Mesenchymal stem cell (in vitro differentiated cells and primary cell): ENCODE results near the gene METTL15.

Source experiments
- DNase-seq: peaks from one replicate; pipeline ENCODE4 v3.0.0-alpha.2; 2013
- H2AFZ ChIP-seq: one replicate; pipeline ENCODE4 v1.6.1; 2013; ENCODE audit warnings: low read depth, mild to moderate bottlenecking, control low read depth, inconsistent platforms, low read length, moderate library complexity
- H2AK5ac ChIP-seq: 2 replicates; pipeline ENCODE4 v1.6.1; 2013; ENCODE audit warnings: low read length, moderate library complexity, mild to moderate bottlenecking, inconsistent platforms; ENCODE audit not compliant: severe bottlenecking
- H2BK120ac ChIP-seq: one replicate; pipeline ENCODE4 v1.6.1; 2013; ENCODE audit warnings: low read depth, mild to moderate bottlenecking, inconsistent platforms, low read length, moderate library complexity
- H2BK12ac ChIP-seq, 2 experiments: one replicate each; pipeline ENCODE4 v1.6.1; 2013; ENCODE audit warnings: inconsistent platforms in 2 of 2, low read length in 2 of 2, mild to moderate bottlenecking in 2 of 2, moderate library complexity in 2 of 2, control low read depth in 1 of 2
- H2BK15ac ChIP-seq: one replicate; pipeline ENCODE4 v1.6.1; 2013; ENCODE audit warnings: mild to moderate bottlenecking, low read depth, inconsistent platforms; ENCODE audit not compliant: poor library complexity, severe bottlenecking
- H2BK5ac ChIP-seq: 2 replicates; pipeline ENCODE4 v1.6.1; 2013; ENCODE audit warnings: low read depth, mild to moderate bottlenecking, low read length, control low read depth, inconsistent platforms; ENCODE audit not compliant: poor library complexity, severe bottlenecking
- H3K14ac ChIP-seq, 2 experiments: one replicate each; pipeline ENCODE4 v1.6.1; 2013; ENCODE audit warnings: inconsistent platforms in 2 of 2, low read length in 2 of 2, control low read depth in 1 of 2, mild to moderate bottlenecking in 1 of 2, moderate library complexity in 1 of 2
- H3K18ac ChIP-seq, 2 experiments: one replicate each; pipeline ENCODE4 v1.6.1; 2013; ENCODE audit warnings: inconsistent platforms in 2 of 2, low read length in 2 of 2, control low read depth in 1 of 2, low read depth in 1 of 2, mild to moderate bottlenecking in 1 of 2
- H3K23ac ChIP-seq, 2 experiments: one replicate each; pipeline ENCODE4 v1.6.1; 2013; ENCODE audit warnings: inconsistent platforms in 2 of 2, low read length in 2 of 2, mild to moderate bottlenecking in 2 of 2, moderate library complexity in 2 of 2, control low read depth in 1 of 2
- H3K27ac ChIP-seq: 2 replicates; pipeline ENCODE4 v1.5.1; 2013; ENCODE audit warnings: mild to moderate bottlenecking, moderate library complexity, low read length, control low read depth, inconsistent platforms; ENCODE audit not compliant: poor library complexity, severe bottlenecking
- H3K27me3 ChIP-seq, 2 experiments: 2 replicates each; pipeline versions ENCODE4 v1.6.1 to v1.7.0; 2013; ENCODE audit warnings: low read length in 2 of 2, mild to moderate bottlenecking in 2 of 2, moderate library complexity in 2 of 2, control low read depth in 1 of 2, inconsistent platforms in 1 of 2; ENCODE audit not compliant: control insufficient read depth in 1 of 2, insufficient read depth in 1 of 2
- H3K36me3 ChIP-seq, 2 experiments: 2 replicates each; pipeline versions ENCODE4 v1.6.1 to v1.7.0; 2013; ENCODE audit warnings: low read length in 2 of 2, control low read depth in 1 of 2, inconsistent platforms in 1 of 2, low read depth in 1 of 2, mild to moderate bottlenecking in 1 of 2; ENCODE audit not compliant: insufficient read depth in 2 of 2, control insufficient read depth in 1 of 2
- H3K4ac ChIP-seq, 2 experiments: one replicate each; pipeline ENCODE4 v1.6.1; 2013; ENCODE audit warnings: inconsistent platforms in 2 of 2, low read length in 2 of 2, mild to moderate bottlenecking in 2 of 2, moderate library complexity in 2 of 2, control low read depth in 1 of 2, low read depth in 1 of 2
- H3K4me1 ChIP-seq: 2 replicates; pipeline ENCODE4 v1.6.1; 2013; ENCODE audit warnings: low read depth, low read length, control low read depth; ENCODE audit not compliant: control insufficient read depth, insufficient read depth
- H3K4me2 ChIP-seq: 2 replicates; pipeline ENCODE4 v1.6.1; 2013; ENCODE audit warnings: low read length, mild to moderate bottlenecking, inconsistent platforms; ENCODE audit not compliant: poor library complexity, severe bottlenecking
- H3K4me3 ChIP-seq, 2 experiments: 2 replicates each; pipeline versions ENCODE4 v1.5.1 to v1.7.0; 2013; ENCODE audit warnings: low read length in 2 of 2, mild to moderate bottlenecking in 2 of 2, control low read depth in 1 of 2, low read depth in 1 of 2; ENCODE audit not compliant: insufficient read depth in 1 of 2
- H3K79me1 ChIP-seq: replicated peaks from 2 replicates; pipeline ENCODE4 v1.6.1; 2013; ENCODE audit warnings: mild to moderate bottlenecking, control low read depth, low read length, inconsistent platforms; ENCODE audit not compliant: poor library complexity, severe bottlenecking
- H3K9ac ChIP-seq: 2 replicates; pipeline ENCODE4 v1.7.0; 2013; ENCODE audit warnings: mild to moderate bottlenecking, low read length, moderate library complexity
- H3K9me3 ChIP-seq: 2 replicates; pipeline ENCODE4 v1.7.0; 2013; ENCODE audit warnings: mild to moderate bottlenecking, low read length; ENCODE audit not compliant: control insufficient read depth
- H4K8ac ChIP-seq: one replicate; pipeline ENCODE4 v1.6.1; 2013; ENCODE audit warnings: inconsistent platforms, mild to moderate bottlenecking, low read length, moderate library complexity
- H4K91ac ChIP-seq: one replicate; pipeline ENCODE4 v1.6.1; 2013; ENCODE audit warnings: mild to moderate bottlenecking, low read length, inconsistent platforms
- WGBS: methylation state at CpG from one replicate; pipeline ENCODE4 v1.1.7; 2013; ENCODE audit warnings: mixed read lengths; 5-methylcytosine and 5-hydroxymethylcytosine counted together

The METTL15 gene

GRCh38 chr11:28338371-28338770 lies 230.2 kb downstream of the METTL15 start:
- H2BK12ac ChIP-seq: no peak overlapping the region
- H3K18ac ChIP-seq: no peak overlapping the region
- no peak overlapping the region for H2BK120ac ChIP-seq
- no peak overlapping the region for H2AK5ac ChIP-seq
- no peak overlapping the region for H4K91ac ChIP-seq
- peak; percentile 63 for DNase-seq
- no peaks in the 10 kb centered on the region for H3K4me1 ChIP-seq
- 71% methylated on average over 1 of the region's 3 CpGs for WGBS
- no peak overlapping the region for H4K8ac ChIP-seq
- no peak overlapping the region for H2BK15ac ChIP-seq
- no peak overlapping the region for H3K4me3 ChIP-seq
- peaks cover 35% of the 10 kb centered on the region for H3K9me3 ChIP-seq
- H2AFZ ChIP-seq: no peak overlapping the region
- no peaks in the 10 kb centered on the region for H3K79me1 ChIP-seq
- no peak overlapping the region for H3K14ac ChIP-seq
- H3K23ac ChIP-seq: no peak overlapping the region
- H3K4ac ChIP-seq: no peak overlapping the region
- no peak overlapping the region for H3K27ac ChIP-seq
- H3K9ac ChIP-seq: no peak overlapping the region
- no peaks in the 10 kb centered on the region for H3K36me3 ChIP-seq
- H3K4me2 ChIP-seq: no peak overlapping the region
- no peak overlapping the region for H2BK5ac ChIP-seq
- H3K27me3 ChIP-seq: no peaks in the 10 kb centered on the region

- no peak overlapping the region for H2BK120ac ChIP-seq
- H2BK5ac ChIP-seq: no peak overlapping the region
- H3K4me3 ChIP-seq: no peak overlapping the region
- peaks cover 35% of the 10 kb centered on the region for H3K9me3 ChIP-seq
- no peak overlapping the region for H2BK15ac ChIP-seq
- DNase-seq: no peak
- H3K27ac ChIP-seq: no peak overlapping the region
- no peak overlapping the region for H2AFZ ChIP-seq
- H3K4ac ChIP-seq: no peak overlapping the region
- no peaks in the 10 kb centered on the region for H3K79me1 ChIP-seq
- no peaks in the 10 kb centered on the region for H3K4me1 ChIP-seq
- no peaks in the 10 kb centered on the region for H3K36me3 ChIP-seq
- WGBS: 100% methylated on average over 1 of the region's 1 CpG
- no peaks in the 10 kb centered on the region for H3K27me3 ChIP-seq
- no peak overlapping the region for H4K91ac ChIP-seq
- H3K18ac ChIP-seq: no peak overlapping the region
- no peak overlapping the region for H3K23ac ChIP-seq
- H3K4me2 ChIP-seq: no peak overlapping the region
- H3K9ac ChIP-seq: no peak overlapping the region
- H3K14ac ChIP-seq: no peak overlapping the region
- H2AK5ac ChIP-seq: no peak overlapping the region
- H2BK12ac ChIP-seq: no peak overlapping the region
- H4K8ac ChIP-seq: no peak overlapping the region
Observed at GRCh38 chr11:28339488-28339887, 231.3 kb downstream of the METTL15 start.

GRCh38 chr11:28342716-28343115 lies 234.5 kb downstream of the METTL15 start:
- Histone ChIP-seq H3K36me3 (no peaks in the 10 kb centered on the region), H3K27ac (no peak overlapping the region), H2AK5ac (no peak overlapping the region), H3K4me2 (no peak overlapping the region), H3K18ac (no peak overlapping the region), H3K27me3 (no peaks in the 10 kb centered on the region), H2BK15ac (no peak overlapping the region), H2AFZ (no peak overlapping the region), H2BK5ac (no peak overlapping the region), H3K4ac (no peak overlapping the region), H3K4me1 (no peaks in the 10 kb centered on the region), H2BK120ac (no peak overlapping the region), H3K9me3 (peaks cover 30% of the 10 kb centered on the region), H4K8ac (no peak overlapping the region), H3K14ac (no peak overlapping the region), H3K23ac (no peak overlapping the region), H3K9ac (peak overlapping the region; percentile 23), H3K79me1 (no peaks in the 10 kb centered on the region), H4K91ac (no peak overlapping the region), H2BK12ac (no peak overlapping the region), H3K4me3 (no peak overlapping the region)
- peak; percentile 39 for DNase-seq
- no CpG with 5 or more reads among the region's 1 CpG for WGBS

- H2AK5ac ChIP-seq: no peak overlapping the region
- H2AFZ ChIP-seq: no peak overlapping the region
- no peak overlapping the region for H3K4me3 ChIP-seq
- peaks cover 21% of the 10 kb centered on the region for H3K9me3 ChIP-seq
- 20% methylated on average over 4 of the region's 5 CpGs for WGBS
- no peaks in the 10 kb centered on the region for H3K36me3 ChIP-seq
- no peak overlapping the region for H2BK15ac ChIP-seq
- H4K91ac ChIP-seq: no peak overlapping the region
- peak; percentile 89 for DNase-seq
- H3K4ac ChIP-seq: no peak overlapping the region
- H4K8ac ChIP-seq: no peak overlapping the region
- no peak overlapping the region for H3K4me2 ChIP-seq
- no peak overlapping the region for H3K18ac ChIP-seq
- peak overlapping the region; percentile 38 for H3K27ac ChIP-seq
- no peaks in the 10 kb centered on the region for H3K4me1 ChIP-seq
- H2BK12ac ChIP-seq: no peak overlapping the region
- no peak overlapping the region for H2BK120ac ChIP-seq
- no peak overlapping the region for H3K14ac ChIP-seq
- no peaks in the 10 kb centered on the region for H3K79me1 ChIP-seq
- peak overlapping the region; percentile 23 for H3K9ac ChIP-seq
- no peaks in the 10 kb centered on the region for H3K27me3 ChIP-seq
- no peak overlapping the region for H2BK5ac ChIP-seq
- H3K23ac ChIP-seq: no peak overlapping the region
Observed at GRCh38 chr11:28343304-28344233, 235.4 kb downstream of the METTL15 start.
